HFF-Myc (cell line): ENCODE results near the gene MED29.
A peak's percentile ranks its signal among the peaks of the same experiment; 100 is the strongest.

Source experiments
- DNase-seq: peaks from one replicate; pipeline ENCODE4 v3.0.0-alpha.2; 2011; ENCODE audit warnings: low read depth; ENCODE audit errors: extremely low read depth
- H3K4me3 ChIP-seq: replicated peaks from 2 replicates; pipeline ENCODE4 v1.5.1; 2011; ENCODE audit warnings: low read depth, mild to moderate bottlenecking, control low read depth, low read length
- TF ChIP-seq, protein P1 (sequence below): IDR thresholded peaks from 2 replicates; pipeline ENCODE4 v1.5.1; 2012; ENCODE audit warnings: mild to moderate bottlenecking, low read depth, low read length, control low read depth; ENCODE audit errors: missing control alignments

Gene MED29, protein sequence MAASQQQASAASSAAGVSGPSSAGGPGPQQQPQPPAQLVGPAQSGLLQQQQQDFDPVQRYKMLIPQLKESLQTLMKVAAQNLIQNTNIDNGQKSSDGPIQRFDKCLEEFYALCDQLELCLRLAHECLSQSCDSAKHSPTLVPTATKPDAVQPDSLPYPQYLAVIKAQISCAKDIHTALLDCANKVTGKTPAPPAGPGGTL

DNA sequence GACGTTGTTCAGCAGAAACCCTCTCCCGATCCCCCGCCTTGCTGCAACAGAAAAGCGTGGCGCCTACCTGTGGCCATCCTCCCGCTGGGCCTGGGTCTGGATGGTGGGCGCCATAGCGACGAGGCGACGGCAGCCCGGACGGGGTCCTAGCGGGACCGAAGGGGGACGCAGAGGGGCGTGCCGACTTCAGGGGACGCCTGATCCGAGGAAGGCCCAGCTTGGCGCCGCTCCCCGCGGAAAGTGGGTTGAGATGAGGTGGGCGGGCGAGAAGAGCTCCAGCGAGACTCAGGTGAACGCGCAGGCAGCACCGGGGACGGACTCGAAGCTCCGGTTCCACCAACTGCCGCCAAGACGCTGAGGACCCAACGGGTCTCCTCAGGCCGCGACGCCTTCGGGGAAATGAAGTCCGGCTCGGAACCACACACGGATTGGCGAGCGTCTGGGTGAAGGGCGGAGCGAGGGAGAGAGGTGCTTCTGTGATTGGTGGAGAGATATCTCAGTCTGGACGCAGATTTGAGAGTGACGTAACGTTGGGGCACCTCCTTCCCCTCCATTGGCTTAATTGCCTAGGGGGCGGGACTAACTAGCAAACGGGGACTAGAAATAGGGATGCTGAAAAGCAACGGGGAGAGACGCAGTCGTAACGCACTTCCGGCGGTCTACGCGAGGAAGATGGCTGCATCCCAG lies at the start of gene MED29, which contains the start of gene PAF1:
Gene MED29 (plus strand): TSS at position 628 of the 687 bp plus-strand sequence. CDS start 45 bp downstream, at position 673.
Gene PAF1 (minus strand): TSS at position 356 of the 687 bp plus-strand sequence. CDS start 242 bp downstream, at position 114.
- peak within 1 kb of the TSS; percentile 89 for H3K4me3 ChIP-seq
- DNase-seq, result peak; percentile 100
- TF ChIP-seq, protein P1, sequence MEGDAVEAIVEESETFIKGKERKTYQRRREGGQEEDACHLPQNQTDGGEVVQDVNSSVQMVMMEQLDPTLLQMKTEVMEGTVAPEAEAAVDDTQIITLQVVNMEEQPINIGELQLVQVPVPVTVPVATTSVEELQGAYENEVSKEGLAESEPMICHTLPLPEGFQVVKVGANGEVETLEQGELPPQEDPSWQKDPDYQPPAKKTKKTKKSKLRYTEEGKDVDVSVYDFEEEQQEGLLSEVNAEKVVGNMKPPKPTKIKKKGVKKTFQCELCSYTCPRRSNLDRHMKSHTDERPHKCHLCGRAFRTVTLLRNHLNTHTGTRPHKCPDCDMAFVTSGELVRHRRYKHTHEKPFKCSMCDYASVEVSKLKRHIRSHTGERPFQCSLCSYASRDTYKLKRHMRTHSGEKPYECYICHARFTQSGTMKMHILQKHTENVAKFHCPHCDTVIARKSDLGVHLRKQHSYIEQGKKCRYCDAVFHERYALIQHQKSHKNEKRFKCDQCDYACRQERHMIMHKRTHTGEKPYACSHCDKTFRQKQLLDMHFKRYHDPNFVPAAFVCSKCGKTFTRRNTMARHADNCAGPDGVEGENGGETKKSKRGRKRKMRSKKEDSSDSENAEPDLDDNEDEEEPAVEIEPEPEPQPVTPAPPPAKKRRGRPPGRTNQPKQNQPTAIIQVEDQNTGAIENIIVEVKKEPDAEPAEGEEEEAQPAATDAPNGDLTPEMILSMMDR, result no peak

DNA sequence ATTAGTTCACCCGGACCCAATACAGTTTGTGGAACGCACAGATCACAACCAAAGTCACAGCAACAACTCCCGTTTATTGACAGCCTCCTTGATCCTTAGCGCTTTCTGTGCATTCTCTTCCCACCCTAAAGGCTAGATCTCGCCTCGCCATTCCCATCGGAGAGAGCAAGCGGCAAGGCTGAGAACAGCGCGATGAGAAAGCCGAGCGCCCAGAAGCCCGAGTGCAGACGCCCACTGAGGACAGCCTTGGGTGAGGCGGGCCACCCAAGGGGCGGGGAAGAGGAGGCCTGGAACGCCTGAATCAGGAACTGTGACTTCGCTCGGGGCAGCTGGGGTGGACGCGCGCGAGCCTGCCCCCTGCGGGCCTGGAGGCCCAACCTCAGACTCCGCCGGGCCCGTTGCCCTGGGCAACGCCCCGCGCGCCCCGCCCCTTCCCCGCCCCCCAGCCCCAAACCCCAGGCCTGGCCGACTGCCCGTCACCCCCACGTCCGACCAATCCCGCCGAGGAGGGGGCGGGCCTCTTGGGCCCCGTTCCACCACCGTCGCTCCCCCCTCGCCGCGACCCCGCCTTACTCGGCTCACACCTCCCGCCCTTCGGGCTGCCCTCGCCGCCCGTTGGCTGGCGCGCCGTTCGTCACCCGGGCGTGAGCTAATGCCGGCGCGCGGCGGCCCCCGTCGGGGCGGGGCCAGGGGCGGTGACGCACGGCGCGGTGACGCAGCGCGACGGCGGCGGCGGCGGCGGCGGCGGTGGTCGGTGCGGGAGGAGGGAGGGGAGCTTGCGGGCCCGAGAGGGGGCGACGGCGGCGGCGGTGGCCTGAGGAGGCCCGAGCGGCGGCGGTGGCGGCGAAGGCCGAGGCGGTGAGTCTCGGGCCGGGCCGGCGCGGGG lies 49.2 kb upstream of the MED29 start, which contains the start of gene SAMD4B:
Gene SAMD4B (plus strand): TSS at position 703 of the 886 bp plus-strand sequence. CDS start 14,473 bp downstream, outside the sequence.
- TF ChIP-seq, protein P1, result peak; percentile 49

DNA sequence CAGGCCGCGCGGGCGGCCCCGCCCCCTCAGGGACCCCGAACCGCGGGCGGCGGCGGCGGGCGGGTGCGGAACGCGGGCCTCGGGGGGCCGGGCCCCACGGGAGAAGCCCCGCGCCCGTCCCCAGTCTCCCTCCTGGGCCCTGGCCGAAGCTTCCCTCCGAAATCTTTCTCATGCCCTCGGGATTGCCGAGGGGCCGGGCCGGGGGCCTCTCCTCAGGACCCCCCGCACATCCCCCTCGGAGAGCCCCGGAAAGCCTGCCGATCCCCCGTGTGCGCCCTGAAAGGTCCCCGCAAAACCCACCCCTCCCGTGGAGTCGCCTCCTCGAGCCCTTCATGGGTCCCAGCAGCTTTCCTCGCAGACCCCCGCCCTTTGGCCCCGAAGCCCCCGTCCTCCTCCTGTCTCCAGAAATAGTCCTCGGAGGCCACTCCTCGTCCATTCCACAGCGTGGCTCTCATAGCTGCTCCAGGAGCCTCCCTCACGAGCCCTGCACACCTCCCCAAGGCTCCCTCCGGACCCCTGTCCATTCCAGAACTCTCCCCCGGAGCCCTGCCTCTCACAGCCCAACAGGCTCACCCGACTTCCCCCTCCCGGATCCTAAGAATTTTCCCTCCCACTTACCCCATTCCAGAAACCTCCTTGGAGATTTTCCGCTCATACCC lies 48.4 kb upstream of the MED29 start:
- peak overlapping the region; percentile 89 for H3K4me3 ChIP-seq
- DNase-seq, result no peak
- TF ChIP-seq, protein P1, result no peak

More for the DNA sequence above, 49.2 kb upstream of the MED29 start, which contains the start of gene SAMD4B:
- DNase-seq, result peak; percentile 83
- peak within 1 kb of the TSS; percentile 98 for H3K4me3 ChIP-seq

DNA sequence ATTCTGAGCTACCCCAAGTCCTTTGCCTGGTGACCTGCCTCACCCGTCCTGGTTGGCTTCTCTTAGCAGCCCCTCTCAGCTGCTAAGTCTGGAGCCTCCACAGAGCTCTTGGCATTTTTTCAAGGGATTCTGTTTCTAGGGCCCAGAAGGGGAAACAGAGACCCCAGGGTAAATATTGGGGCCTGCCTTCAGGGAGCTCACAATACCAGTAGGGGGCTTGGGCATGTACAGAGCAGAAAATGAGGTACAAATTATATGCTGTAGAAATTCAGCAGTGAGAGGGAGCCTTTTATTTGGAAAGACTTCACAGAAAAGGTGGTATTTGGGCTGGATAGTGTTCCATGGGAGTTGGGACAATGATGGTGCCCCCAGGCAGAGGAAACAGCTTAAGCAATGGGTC lies 45.2 kb upstream of the MED29 start:
- no peak overlapping the region for H3K4me3 ChIP-seq
- no peak for DNase-seq
- TF ChIP-seq, protein P1, result peak; percentile 7

DNA sequence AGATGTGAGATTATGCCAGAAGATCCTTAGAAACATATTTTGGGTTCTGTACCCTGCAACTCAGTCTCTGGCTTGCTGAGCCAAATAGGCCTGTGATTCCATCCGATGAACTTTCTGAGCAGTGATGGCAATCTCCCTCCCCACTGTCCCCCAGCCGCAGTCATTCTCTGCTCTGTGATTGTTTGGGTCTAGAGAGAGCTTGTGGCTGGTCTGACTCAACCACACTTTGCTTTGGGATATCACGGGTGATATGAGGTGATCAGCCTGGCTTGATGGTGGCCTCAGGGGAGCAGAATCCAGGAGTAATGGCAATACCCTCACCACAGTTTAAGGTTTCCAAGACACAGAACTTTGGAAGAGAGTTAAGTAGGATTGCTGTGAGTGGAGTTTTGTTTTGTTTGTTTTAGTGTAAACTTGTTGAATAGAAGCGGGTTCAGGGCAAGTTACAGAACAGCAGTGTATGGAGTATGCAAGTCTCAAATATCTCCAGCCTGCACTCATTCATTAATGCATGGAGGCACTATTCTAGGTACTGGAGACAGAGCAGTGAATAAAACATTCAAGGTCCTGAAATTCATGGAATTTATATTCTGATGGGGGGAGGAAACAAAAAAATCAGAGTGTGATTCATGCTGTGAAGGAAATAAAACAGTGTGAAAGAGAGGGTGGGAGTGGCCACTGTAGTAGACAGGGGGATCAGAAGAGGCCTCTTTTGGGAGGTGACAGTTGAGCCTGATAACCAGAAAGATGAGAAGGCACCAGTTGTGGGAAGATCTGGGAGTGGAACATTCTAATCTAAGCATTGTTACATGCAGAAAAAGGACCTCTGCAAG lies 43.6 kb upstream of the MED29 start:
- H3K4me3 ChIP-seq, result no peak overlapping the region
- no peak for DNase-seq
- TF ChIP-seq, protein P1, result no peak
